Neuronal stem cell (in vitro differentiated cells): ENCODE data around the gene RGS6.

ENCODE experiments used
- DNase-seq: peaks from one replicate; pipeline ENCODE4 v3.0.0-alpha.2; 2013; ENCODE audit warnings: low spot score
- H2AFZ ChIP-seq: one replicate; pipeline ENCODE4 v1.6.1; 2013; ENCODE audit warnings: mild to moderate bottlenecking, low read length, inconsistent platforms
- H2AK5ac ChIP-seq: 2 replicates; pipeline ENCODE4 v1.6.1; 2013; ENCODE audit warnings: low read depth, mild to moderate bottlenecking, inconsistent platforms, low read length, moderate library complexity, mixed read lengths
- H2BK120ac ChIP-seq: 2 replicates; pipeline ENCODE4 v1.6.1; 2013; ENCODE audit warnings: low read depth, mild to moderate bottlenecking, inconsistent platforms, low read length, moderate library complexity, mixed read lengths
- H2BK12ac ChIP-seq: one replicate; pipeline ENCODE4 v1.6.1; 2013; ENCODE audit warnings: low read length, inconsistent platforms
- H2BK15ac ChIP-seq: 2 replicates; pipeline ENCODE4 v1.6.1; 2013; ENCODE audit warnings: mild to moderate bottlenecking, low read length, inconsistent platforms, mixed read lengths
- H2BK5ac ChIP-seq: one replicate; pipeline ENCODE4 v1.6.1; 2013; ENCODE audit warnings: inconsistent platforms, mild to moderate bottlenecking, low read length, moderate library complexity
- H3K14ac ChIP-seq: one replicate; pipeline ENCODE4 v1.6.1; 2013; ENCODE audit warnings: low read length, inconsistent platforms
- H3K18ac ChIP-seq: 2 replicates; pipeline ENCODE4 v1.6.1; 2013; ENCODE audit warnings: low read length, inconsistent platforms
- H3K23ac ChIP-seq: 2 replicates; pipeline ENCODE4 v1.6.1; 2013; ENCODE audit warnings: low read depth, mild to moderate bottlenecking, mixed read lengths, low read length, inconsistent platforms; ENCODE audit not compliant: poor library complexity
- H3K27ac ChIP-seq: replicated peaks from 3 replicates; pipeline ENCODE4 v1.5.1; 2013; ENCODE audit warnings: low read length, inconsistent platforms
- H3K27me3 ChIP-seq, 3 experiments: 2 replicates each; pipeline ENCODE4 v1.6.1; 2013; ENCODE audit warnings: low read length in 3 of 3, mild to moderate bottlenecking in 2 of 3, inconsistent platforms in 1 of 3, low read depth in 1 of 3, mixed read lengths in 1 of 3, moderate library complexity in 1 of 3; ENCODE audit not compliant: control insufficient read depth in 3 of 3, insufficient read depth in 3 of 3
- H3K36me3 ChIP-seq, 2 donors: replicated peaks in 1 of 2; 2 replicates each; pipeline ENCODE4 v1.6.1; 2013; ENCODE audit warnings: low read length in 2 of 2; ENCODE audit not compliant: control insufficient read depth in 2 of 2, insufficient read depth in 2 of 2
- H3K4ac ChIP-seq: 2 replicates; pipeline ENCODE4 v1.6.1; 2013; ENCODE audit warnings: inconsistent platforms, mild to moderate bottlenecking, low read length, moderate library complexity
- H3K4me1 ChIP-seq, 2 donors: 1 replicate in 1 of 2; 2 replicates in 1 of 2; pipeline ENCODE4 v1.6.1; 2013; ENCODE audit warnings: low read length in 2 of 2, low read depth in 1 of 2; ENCODE audit not compliant: control insufficient read depth in 2 of 2, insufficient read depth in 1 of 2
- H3K4me2 ChIP-seq: one replicate; pipeline ENCODE4 v1.6.1; 2013; ENCODE audit warnings: mild to moderate bottlenecking, low read length, inconsistent platforms; ENCODE audit not compliant: insufficient read depth, poor library complexity, severe bottlenecking
- H3K4me3 ChIP-seq, 2 donors: 2 replicates each; pipeline ENCODE4 v1.5.1; 2013; ENCODE audit warnings: low read length in 2 of 2, mild to moderate bottlenecking in 2 of 2, inconsistent platforms in 1 of 2, moderate library complexity in 1 of 2
- H3K79me1 ChIP-seq: one replicate; pipeline ENCODE4 v1.6.1; 2013; ENCODE audit warnings: low read depth, mild to moderate bottlenecking, inconsistent platforms, low read length, moderate library complexity
- H3K9ac ChIP-seq: one replicate; pipeline ENCODE4 v1.6.1; 2013; ENCODE audit warnings: mild to moderate bottlenecking, low read depth, low read length, inconsistent platforms; ENCODE audit not compliant: poor library complexity
- H3K9me3 ChIP-seq, 2 donors: replicated peaks in 1 of 2; 2 replicates each; pipeline versions ENCODE3 to v1.6.1; 2013; ENCODE audit warnings: low read length in 2 of 2, mild to moderate bottlenecking in 2 of 2, inconsistent platforms in 1 of 2, low read depth in 1 of 2, mixed read lengths in 1 of 2, moderate library complexity in 1 of 2; ENCODE audit not compliant: control insufficient read depth in 2 of 2, insufficient read depth in 1 of 2
- H4K8ac ChIP-seq: one replicate; pipeline ENCODE4 v1.6.1; 2013; ENCODE audit warnings: low read depth, mild to moderate bottlenecking, inconsistent platforms, low read length, moderate library complexity
- H4K91ac ChIP-seq: one replicate; pipeline ENCODE4 v1.6.1; 2013; ENCODE audit warnings: low read length, low read depth, mild to moderate bottlenecking, inconsistent platforms; ENCODE audit not compliant: poor library complexity
- WGBS, 2 donors: extraction: QIAGEN DNeasy Blood & Tissue Kit; methylation state at CpG; one replicate each; pipeline ENCODE4 v1.1.7; 2013; ENCODE audit warnings: missing lambda C conversion rate in 2 of 2, mixed read lengths in 1 of 2; ENCODE audit not compliant: insufficient read length in 2 of 2, insufficient replicate concordance in 1 of 2; ENCODE audit errors: extremely low coverage in 2 of 2; 5-methylcytosine and 5-hydroxymethylcytosine counted together

Gene RGS6

GRCh38 chr14:72439707-72440106 is 507.5 kb downstream of the RGS6 start:
- no peak overlapping the region for H2BK120ac ChIP-seq
- H3K4me1 ChIP-seq: no peaks in the 10 kb centered on the region
- no peak for DNase-seq
- no peak overlapping the region for H3K27ac ChIP-seq
- no peak overlapping the region for H4K91ac ChIP-seq
- H3K4me3 ChIP-seq: no peak overlapping the region
- no peak overlapping the region for H3K4me2 ChIP-seq
- H3K9ac ChIP-seq: no peak overlapping the region
- no peak overlapping the region for H2BK12ac ChIP-seq
- no peaks in the 10 kb centered on the region for H3K27me3 ChIP-seq
- H2AK5ac ChIP-seq: no peak overlapping the region
- H3K79me1 ChIP-seq: no peaks in the 10 kb centered on the region
- H3K4ac ChIP-seq: no peak overlapping the region
- no peak overlapping the region for H3K14ac ChIP-seq
- H4K8ac ChIP-seq: no peak overlapping the region
- no peak overlapping the region for H2AFZ ChIP-seq
- no peak overlapping the region for H3K23ac ChIP-seq
- no peaks in the 10 kb centered on the region for H3K36me3 ChIP-seq
- no CpG with 5 or more reads among the region's 4 CpGs for WGBS, 2 donors
- H3K9me3 ChIP-seq: peaks cover 0 to 2% of the 10 kb centered on the region in 2 donors
- H2BK5ac ChIP-seq: no peak overlapping the region
- H2BK15ac ChIP-seq: no peak overlapping the region
- peak overlapping the region; percentile 36 for H3K18ac ChIP-seq

GRCh38 chr14:72443256-72443655 is 511.0 kb downstream of the RGS6 start:
- Histone ChIP-seq H3K4me1 (no peaks in the 10 kb centered on the region), H3K23ac (no peak overlapping the region), H4K91ac (no peak overlapping the region), H2BK12ac (no peak overlapping the region), H2AK5ac (no peak overlapping the region), H3K14ac (no peak overlapping the region), H3K4me2 (no peak overlapping the region), H3K27ac (no peak overlapping the region), H3K9ac (no peak overlapping the region), H2BK15ac (no peak overlapping the region), H3K36me3 (no peaks in the 10 kb centered on the region), H2AFZ (no peak overlapping the region), H3K9me3 (peaks cover 0 to 2% of the 10 kb centered on the region in 2 donors), H3K18ac (no peak overlapping the region), H3K79me1 (no peaks in the 10 kb centered on the region), H3K4me3 (no peak overlapping the region), H3K4ac (no peak overlapping the region), H2BK120ac (no peak overlapping the region), H4K8ac (no peak overlapping the region), H3K27me3 (no peaks in the 10 kb centered on the region), H2BK5ac (no peak overlapping the region)
- WGBS, 2 donors: no CpG with 5 or more reads among the region's 2 CpGs
- no peak for DNase-seq

GRCh38 chr14:72443991-72444441 is 511.8 kb downstream of the RGS6 start:
- no peak overlapping the region for H4K91ac ChIP-seq

GRCh38 chr14:72444701-72445100 is 512.5 kb downstream of the RGS6 start:
- H3K27ac ChIP-seq: no peak overlapping the region

More at GRCh38 chr14:72443991-72444441, 511.8 kb downstream of the RGS6 start:
- no peak overlapping the region for H3K23ac ChIP-seq
- H3K9me3 ChIP-seq: peaks cover 0 to 2% of the 10 kb centered on the region in 2 donors
- no peaks in the 10 kb centered on the region for H3K27me3 ChIP-seq
- no peak overlapping the region for H2BK5ac ChIP-seq
- H3K4me2 ChIP-seq: no peak overlapping the region
- no peak overlapping the region for H4K8ac ChIP-seq
- H3K9ac ChIP-seq: no peak overlapping the region
- H3K4me1 ChIP-seq: no peaks in the 10 kb centered on the region
- no peak overlapping the region for H2AK5ac ChIP-seq
- no peaks in the 10 kb centered on the region for H3K36me3 ChIP-seq
- no peak overlapping the region for H2BK120ac ChIP-seq
- no peak overlapping the region for H2BK12ac ChIP-seq
- H3K4me3 ChIP-seq: no peak overlapping the region
- H3K79me1 ChIP-seq: no peaks in the 10 kb centered on the region
- no peak for DNase-seq
- peak overlapping the region; percentile 32 for H2AFZ ChIP-seq
- no peak overlapping the region for H2BK15ac ChIP-seq
- no CpG with 5 or more reads among the region's 8 CpGs for WGBS, 2 donors
- H3K27ac ChIP-seq: no peak overlapping the region
- no peak overlapping the region for H3K4ac ChIP-seq
- H3K14ac ChIP-seq: no peak overlapping the region
- H3K18ac ChIP-seq: no peak overlapping the region

More at GRCh38 chr14:72444701-72445100, 512.5 kb downstream of the RGS6 start:
- Histone ChIP-seq H2BK5ac (no peak overlapping the region), H4K8ac (no peak overlapping the region), H3K4me1 (no peaks in the 10 kb centered on the region), H2BK15ac (no peak overlapping the region), H3K14ac (no peak overlapping the region), H2AK5ac (no peak overlapping the region), H3K9me3 (peaks cover 0 to 2% of the 10 kb centered on the region in 2 donors), H3K27me3 (no peaks in the 10 kb centered on the region), H2BK12ac (no peak overlapping the region), H2AFZ (no peak overlapping the region), H3K79me1 (no peaks in the 10 kb centered on the region), H3K23ac (no peak overlapping the region), H3K4me3 (no peak overlapping the region), H2BK120ac (no peak overlapping the region), H3K9ac (no peak overlapping the region), H3K4me2 (no peak overlapping the region), H3K18ac (peak overlapping the region; percentile 38), H3K36me3 (no peaks in the 10 kb centered on the region), H4K91ac (no peak overlapping the region), H3K4ac (no peak overlapping the region)
- WGBS, 2 donors: no CpG with 5 or more reads among the region's 6 CpGs
- no peak for DNase-seq
